ENCODE measurements around the gene KISS1.

Gene KISS1

DNA sequence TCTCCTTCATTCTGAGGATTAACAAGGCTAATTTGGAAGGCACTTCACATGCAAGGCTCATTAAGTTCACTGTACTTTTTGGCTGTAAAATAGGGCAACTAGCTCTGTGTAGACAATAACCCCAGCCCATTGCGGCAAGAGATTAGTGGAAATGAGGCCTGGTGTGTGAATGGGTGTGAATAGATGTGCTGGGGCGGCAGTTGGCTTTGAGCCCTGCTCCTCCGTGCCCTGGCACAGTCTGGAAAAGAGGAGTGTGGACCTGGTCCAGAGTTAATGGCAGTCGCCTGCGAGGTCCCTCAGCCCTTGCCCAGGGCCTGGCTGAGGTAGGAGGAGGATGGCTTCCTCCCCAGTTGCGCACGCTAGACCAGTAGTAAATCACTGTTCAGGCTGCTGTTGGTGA lies 4.8 kb downstream of the KISS1 start:
- no peak for DNase-seq (ENCODE audit: low spot score)

DNA sequence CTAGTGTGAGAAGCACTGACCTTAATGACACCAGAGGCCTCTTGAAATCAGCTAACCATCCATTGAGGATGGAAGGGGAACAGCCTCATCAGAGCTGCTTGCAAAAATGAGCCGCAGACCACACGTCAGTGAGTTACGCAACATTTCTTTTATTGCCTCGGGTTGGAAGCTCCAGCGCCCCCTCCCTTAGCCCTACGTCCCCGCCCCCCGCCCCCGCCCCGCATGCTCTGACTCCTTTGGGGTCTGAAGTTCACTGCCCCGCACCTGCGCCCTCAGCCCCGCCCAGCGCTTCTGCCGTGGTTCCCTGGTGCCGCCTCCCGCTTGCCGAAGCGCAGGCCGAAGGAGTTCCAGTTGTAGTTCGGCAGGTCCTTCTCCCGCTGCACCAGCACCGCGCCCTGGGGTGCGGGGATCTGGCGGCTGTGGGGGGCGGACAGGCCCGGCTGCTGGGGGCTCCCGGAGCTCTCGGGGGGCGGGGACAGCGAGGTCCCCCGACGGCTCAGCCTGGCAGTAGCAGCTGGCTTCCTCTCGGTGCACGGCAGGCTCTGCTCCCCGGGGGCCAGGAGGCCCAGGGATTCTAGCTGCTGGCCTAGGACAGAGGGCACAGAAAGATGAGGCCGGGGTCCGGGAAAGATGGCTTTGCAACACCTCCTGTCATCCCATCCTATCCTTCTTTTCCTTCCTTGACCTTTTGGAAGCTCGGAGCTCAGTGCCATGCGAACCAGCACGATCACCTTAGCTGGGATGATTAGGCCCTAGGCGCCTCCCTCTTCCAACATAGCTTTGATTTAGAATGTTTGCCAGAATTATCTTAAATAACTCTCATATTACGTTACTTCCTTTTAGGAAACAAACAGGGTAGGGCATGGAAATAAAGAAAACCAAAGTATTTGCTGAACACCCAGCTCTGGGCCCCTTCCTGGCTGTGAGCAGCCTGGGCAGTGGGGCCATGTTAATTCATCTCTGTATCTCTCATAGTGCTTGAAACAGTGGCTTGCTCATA lies 5.8 kb downstream of the KISS1 start:
- peak; percentile 4 for DNase-seq (ENCODE audit: low spot score)

- DNase-seq (ENCODE audit: low spot score): peak; percentile 1
These were observed 7.2 kb downstream of the KISS1 start for GRCh38 chr1:204188959-204189639.

DNA sequence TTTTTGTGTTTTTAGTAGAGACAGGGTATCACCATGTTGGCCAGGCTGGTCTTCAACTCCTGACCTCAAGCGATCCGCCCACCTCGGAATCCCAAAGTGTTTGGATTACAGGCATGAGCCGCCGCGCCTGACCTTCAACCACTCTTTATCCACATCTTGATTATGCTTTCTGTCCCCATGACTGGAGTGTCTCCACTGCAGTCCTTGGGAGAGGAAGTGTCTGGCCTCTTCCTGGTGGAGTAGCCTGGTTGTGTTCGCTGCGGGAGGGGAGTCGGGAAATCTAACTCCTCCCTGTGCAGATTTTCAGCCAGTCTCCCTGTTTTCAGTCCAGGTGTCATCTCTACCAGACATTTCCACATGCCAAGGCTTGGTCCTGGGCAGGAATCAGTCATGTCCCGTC lies 9.7 kb downstream of the KISS1 start:
- DNase-seq (ENCODE audit: low spot score): no peak

- DNase-seq (ENCODE audit: low spot score): no peak
These were observed 15.2 kb downstream of the KISS1 start for GRCh38 chr1:204181116-204181515.

DNA sequence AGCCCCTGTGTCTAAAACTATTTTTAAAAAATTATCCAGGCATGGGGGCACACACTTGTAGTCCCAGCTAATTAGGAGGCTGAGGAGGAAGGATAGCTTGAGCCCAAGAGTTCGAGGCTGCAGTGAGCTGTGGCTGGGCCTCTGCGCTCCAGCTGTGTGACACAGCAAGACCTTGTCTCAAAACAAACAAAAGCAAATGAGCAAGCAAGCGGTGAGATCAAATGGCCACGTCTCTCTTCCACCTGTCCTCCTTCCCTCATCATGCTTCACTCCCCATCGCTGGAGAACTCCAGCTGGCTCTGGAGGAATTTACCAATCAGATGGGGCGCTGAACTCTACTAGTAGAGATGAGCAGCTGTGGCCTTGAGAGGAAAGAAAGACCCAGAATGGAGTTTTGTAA lies 16.2 kb downstream of the KISS1 start:
- DNase-seq (ENCODE audit: low spot score): no peak

DNA sequence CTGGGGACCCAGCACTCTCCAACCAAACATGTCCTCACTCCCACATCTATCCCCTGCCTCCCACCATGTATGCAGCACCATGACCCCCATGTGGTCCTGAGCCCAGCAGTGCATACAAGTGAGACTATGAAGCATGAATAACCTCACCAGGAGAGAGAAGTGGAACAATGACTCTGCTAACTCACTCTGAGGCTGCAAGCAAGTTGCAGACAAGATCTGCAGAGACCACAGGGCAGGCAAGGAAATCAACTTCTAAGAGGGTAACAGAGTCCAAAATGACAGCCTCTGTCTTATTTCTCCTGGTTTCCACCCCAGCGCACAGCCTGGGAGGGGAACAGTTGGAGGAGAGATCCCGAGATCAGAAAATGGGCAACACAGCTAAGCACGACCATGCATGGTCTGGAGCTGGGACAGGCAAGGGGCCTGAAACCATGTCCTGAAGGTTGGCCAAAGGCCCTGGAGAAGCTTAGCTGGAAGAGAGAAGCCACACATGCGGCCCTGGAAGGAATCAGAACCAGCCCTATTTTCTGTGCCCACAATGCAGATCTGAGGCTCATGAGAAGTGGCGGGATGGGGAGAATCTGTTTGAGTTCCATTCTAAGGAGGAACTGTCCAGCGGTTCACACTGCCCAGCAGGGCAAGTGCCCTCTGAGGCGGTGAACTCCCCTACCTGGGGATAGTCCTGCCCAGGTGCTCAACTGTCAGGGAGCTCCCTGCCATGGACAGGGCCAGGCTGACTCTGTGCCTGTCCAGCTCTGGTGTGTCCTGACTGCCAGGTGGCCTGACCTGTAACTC lies 17.6 kb downstream of the KISS1 start:
- DNase-seq (ENCODE audit: low spot score): no peak

- DNase-seq (ENCODE audit: low spot score): no peak
These were observed 19.2 kb downstream of the KISS1 start for GRCh38 chr1:204177133-204177532.

DNA sequence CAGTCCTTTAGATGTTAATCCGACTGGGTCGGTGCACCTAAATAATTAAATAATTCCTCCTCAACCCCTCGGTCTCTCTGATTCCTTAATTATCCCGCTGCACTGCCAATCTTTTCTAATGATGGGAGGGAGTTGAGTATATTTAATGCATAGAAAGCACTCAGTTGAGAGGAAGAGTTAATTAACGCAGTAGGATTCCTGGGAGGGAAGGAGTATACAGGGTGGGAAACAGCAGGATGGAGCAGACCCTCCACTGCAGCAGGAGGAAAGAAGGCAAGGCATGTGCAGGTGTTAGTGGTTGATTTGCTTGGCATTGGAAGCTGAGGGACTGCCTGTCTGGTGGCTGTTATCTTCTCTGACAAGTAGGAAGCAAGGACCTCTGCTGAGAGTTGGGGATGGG lies 20.2 kb downstream of the KISS1 start:
- DNase-seq (ENCODE audit: low spot score): no peak

DNA sequence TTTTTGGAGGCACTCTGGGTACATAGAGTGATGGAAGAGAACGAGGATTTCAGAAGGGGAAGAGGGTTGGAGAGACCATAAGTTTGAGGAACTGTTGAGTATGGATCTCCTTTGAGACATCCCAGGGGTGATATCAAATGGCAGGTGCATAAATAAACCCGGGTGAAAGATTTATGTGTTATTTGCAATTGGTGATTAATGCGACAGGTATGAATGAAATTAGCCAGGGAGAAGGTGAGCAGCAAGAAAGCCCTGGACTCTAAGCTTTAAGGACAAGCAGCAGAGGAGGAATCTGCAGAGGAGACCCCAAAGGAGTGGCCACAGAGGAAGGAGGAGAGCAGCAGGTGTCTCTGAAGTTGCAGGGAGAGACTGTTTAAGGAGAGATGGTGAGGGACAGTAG lies 21.3 kb downstream of the KISS1 start:
- no peak for DNase-seq (ENCODE audit: low spot score)

DNA sequence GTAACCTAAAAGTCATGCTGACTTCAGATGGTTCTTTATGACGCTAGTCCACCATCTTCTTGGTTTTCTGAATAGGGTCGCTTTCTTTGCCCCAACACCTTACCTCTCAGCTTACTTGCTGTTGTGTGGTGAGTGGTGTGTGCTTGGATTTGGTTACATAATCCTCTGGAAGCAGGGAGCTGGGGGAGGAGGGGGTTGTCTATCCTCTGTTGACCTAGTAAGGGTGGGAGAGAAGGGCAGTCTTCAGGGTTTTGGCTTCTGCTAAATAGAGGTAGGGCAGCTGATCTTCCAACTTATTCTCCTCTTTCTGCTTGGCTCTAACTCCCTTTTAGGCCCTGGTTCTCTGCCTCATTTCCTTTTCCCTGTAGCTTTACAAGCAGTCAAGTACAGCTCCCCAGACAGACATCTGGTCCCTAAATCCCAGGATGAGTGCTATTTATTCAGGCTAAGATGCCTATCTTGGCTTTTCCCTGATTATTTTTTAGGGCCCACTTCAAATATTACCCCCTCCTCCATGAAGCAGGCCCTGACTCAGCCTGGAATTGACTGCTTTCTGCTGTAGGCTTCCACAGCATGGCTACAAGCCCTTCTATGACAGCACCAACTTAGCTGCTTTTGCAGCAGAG lies 23.8 kb downstream of the KISS1 start:
- DNase-seq (ENCODE audit: low spot score): no peak

- DNase-seq (ENCODE audit: low spot score): no peak
These were observed 24.5 kb downstream of the KISS1 start for GRCh38 chr1:204171751-204172178.

DNA sequence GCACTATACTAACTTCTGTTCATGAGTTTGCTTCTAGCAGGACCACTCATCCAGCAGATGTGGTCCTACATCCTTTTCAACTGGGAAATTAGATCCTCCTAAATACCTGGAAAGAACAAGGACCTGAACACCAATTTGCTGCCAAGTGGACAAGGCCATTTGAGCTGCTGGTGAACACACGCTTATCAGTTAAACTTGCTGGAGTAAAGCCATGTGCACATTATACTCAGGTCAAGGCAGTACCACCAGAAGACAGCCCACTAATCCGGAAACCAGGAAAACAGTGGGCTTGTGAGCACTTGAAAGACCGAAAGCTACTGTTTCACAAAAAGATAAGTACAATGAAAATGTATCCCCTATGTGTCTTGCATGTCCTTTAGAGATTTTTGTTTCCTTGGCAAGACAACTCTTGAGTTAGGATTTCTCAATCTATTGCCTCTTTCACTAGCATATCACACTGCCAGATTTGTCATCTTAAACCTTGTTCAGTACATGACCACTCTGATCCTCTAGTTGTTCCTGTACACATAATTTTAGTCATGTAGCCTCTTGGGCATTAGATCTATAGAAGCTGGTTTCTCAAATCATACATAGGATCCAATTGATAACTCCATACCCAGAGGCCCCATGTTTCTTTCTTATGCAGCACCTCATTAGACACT lies 25.7 kb downstream of the KISS1 start:
- DNase-seq (ENCODE audit: low spot score): no peak

GRCh38 chr1:204169858-204170257 lies 26.4 kb downstream of the KISS1 start:
- no peak for DNase-seq (ENCODE audit: low spot score)

DNA sequence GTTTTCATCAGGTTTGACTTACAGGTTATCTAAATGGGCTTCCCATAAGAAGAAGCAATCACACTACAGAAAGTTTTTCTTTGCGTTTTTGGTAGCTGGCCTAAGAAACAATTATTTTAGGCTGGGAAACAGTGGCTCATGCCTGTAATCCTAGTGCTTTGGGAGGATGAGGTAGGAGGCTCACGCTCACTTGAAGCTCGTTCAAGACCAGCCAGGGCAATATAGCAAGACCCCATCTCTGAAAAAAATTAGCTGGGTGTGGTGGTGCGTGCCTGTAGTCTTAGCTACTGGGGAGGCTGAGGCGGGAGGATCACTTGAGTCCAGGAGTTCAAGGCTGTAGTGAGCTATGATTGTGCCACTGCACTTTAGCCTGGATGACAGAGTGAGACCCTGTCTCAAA lies 28.6 kb downstream of the KISS1 start:
- DNase-seq (ENCODE audit: low spot score): no peak

- DNase-seq (ENCODE audit: low spot score): no peak
These were observed 30.1 kb downstream of the KISS1 start, which contains the start of gene REN for GRCh38 chr1:204166219-204166618. TSS of gene REN (minus strand) at chr1:204166337. CDS start at chr1:204166293, 44 bp downstream.

- peak; percentile 73 for DNase-seq (ENCODE audit: low spot score)
These were observed 33.7 kb downstream of the KISS1 start for GRCh38 chr1:204162494-204163074.

DNA sequence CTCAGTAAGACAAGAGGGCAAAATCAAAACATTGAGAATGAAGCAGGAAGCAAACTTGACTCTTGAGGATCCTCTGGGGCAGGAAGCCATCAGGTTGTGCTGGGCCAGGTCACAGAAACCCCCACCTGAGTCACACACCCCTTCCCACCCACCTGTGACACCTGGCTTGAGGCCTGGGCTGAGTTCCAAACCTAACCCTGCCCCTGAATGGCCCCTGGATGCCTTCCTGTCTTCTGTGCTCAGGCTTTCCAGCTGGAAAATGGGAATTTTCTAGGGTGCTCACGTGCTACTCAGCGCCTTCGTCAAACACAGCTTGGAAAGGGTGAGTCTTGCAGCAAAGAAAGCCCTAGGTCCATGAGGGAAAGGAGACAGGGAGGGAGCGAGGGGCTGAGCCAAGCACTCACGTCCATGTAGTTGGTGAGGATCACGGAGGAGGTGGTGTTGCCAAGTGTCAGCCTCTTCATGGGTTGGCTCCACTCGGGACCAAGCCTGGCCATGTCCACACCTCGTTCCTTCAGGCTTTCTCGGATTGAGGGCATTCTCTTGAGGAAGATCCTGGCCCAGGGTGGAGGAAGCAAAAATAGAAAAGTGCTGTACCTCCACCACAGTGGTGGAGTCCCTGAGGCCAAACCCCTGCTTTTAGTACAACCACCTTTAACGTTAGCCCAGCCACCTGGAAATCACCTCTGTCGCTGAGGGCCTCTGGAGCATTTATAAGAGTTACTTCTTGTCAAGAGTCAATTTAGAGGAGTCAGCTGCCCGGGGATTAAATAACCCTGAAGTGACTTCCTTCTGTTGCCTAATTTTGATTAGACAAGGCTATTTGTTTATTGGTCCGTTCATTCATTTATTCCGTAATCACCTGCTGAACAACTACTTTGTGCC lies 34.4 kb downstream of the KISS1 start:
- no peak for DNase-seq (ENCODE audit: low spot score)

DNA sequence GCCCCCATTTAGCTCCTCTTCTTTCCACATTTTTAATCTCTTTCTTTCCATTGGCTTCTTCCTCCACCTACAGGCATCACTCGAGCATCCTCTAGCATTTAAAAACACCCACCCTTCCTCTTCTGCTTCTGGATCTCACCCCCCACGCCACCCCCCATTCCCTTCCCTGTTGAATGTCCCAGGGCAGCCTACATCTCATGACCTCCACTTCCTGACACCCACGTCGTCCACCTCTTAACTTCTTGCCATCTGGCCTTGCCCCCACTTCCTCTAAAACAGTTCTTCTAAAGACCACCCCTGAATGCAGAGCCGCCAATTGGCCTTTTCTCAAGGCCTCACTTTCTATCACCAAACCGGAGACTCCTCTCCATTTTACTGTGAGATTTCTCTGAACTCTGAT lies 38.3 kb downstream of the KISS1 start:
- no peak for DNase-seq (ENCODE audit: low spot score)

- no peak for DNase-seq (ENCODE audit: low spot score)
These were observed 40.4 kb downstream of the KISS1 start for GRCh38 chr1:204155881-204156280.
